Measurements from ENCODE around the gene GSTM1.
"Not testable (repeated sequence)": the region's sequence is repeated elsewhere in the genome, so short reads cannot be mapped to it uniquely, and the experiment has no call there.

The GSTM1 gene

GRCh38 chr1:109704173-109704572, 16.6 kb downstream of the GSTM1 start:
- no peak for DNase-seq

DNA sequence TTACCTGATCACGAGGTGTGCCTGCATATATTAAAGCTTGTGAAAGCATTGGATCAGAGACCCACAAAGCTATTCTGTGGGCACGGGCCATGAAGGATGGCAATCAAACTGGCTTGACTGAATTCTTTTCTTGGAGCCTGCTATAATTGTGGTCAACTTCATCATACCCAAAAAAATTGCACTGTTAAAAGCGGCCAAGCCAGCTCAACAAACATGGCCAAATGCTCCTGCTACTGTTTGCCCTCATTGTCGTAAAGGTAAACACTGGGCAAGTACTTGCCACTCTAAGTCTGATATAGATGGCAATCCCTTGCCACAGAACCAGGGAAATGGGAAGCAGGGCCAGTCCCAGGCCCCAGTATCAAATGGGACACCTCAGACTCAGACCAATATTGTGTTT, 17.8 kb downstream of the GSTM1 start:
- no peak for DNase-seq

DNA sequence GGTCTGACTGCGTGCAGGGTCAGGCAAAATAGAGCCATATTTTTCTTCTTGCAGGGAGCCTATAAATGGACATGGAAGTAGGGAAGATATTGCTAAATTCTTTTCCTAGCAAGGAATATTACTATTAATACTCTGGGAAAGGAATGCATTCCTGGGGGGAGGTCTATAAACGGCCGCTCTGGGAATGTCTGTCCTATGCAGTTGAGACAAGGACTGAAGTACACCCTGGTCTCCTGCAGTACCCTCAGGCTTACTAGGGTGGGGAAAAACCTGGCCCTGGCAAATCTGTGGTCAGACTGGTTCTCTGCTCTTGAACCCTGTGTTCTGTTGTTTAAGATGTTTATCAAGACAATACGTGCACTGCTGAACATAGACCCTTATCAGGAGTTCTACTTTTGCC, 21.3 kb downstream of the GSTM1 start:
- not testable (repeated sequence) for DNase-seq

GRCh38 chr1:109709822-109710221, 22.2 kb downstream of the GSTM1 start:
- not testable (repeated sequence) for DNase-seq

- DNase-seq, result not testable (repeated sequence)
Observed at GRCh38 chr1:109711593-109712320, 24.1 kb downstream of the GSTM1 start, which contains the start of gene GSTM5. Gene GSTM5 (plus strand): TSS chr1:109712251. CDS start chr1:109712313, 62 bp downstream.

- DNase-seq, result no peak
Observed at GRCh38 chr1:109712321-109712864, 24.8 kb downstream of the GSTM1 start.

DNA sequence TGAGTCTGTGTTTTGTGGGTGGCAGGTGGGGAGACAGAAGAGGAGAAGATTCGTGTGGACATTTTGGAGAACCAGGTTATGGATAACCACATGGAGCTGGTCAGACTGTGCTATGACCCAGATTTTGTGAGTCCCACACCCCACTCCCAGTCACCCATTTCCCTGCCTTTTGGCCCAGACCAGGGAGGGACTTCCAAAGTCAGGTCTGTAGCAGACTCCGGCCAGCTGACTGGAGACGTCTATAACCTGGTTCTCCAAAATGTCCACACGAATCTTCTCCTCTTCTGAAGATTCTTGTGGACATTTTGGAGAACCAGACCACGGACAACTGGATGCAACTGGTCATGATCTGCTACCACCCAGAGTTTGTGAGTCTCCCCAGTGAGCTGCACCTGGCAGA, 26.0 kb downstream of the GSTM1 start:
- no peak for DNase-seq

DNA sequence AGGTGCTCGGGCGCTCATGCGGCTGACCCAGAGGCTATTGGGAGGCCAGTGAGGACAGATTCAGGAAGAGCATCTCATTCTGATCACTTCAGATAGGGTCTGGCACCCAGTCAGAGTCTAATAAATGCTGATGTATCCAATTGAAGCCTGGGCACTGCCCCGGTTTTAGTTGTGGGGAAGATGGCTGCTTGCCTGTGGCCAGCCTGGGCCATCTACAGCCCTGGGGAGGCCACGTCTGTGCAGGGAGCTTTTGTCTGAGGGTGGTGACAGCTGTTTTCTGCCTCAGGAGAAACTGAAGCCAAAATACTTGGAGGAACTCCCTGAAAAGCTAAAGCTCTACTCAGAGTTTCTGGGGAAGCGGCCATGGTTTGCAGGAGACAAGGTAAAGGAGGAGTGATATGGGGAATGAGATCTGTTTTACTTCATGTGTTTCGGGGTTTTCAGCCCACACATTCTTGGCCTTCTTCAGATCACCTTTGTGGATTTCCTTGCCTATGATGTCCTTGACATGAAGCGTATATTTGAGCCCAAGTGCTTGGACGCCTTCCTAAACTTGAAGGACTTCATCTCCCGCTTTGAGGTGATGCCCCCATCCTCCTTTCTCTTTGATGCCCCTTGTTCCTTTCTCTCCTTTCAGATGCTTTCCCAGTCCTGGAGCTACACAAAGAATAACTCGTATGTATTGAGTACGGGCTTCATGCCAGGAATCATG, 27.2 kb downstream of the GSTM1 start:
- DNase-seq, result no peak

DNA sequence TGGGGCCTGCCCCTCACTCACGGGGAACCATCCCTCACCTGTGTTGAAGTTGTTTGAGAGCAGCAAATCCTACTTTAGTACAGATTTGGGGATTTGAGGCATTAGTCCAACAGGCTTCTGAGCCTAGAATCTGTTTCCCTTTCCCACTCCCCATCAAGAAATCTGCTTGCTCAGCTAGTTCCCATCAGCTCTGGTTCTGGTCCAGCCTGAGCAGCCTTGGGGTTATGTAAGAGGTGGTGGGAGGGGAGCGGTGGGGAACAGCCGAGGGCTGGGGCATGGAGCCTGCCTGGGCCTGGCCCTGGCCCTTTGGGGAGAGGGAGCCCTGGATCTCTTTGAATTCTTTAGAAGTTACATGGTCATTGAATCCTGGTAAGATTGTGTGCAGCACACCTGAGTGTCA, 28.5 kb downstream of the GSTM1 start:
- DNase-seq, result no peak

DNA sequence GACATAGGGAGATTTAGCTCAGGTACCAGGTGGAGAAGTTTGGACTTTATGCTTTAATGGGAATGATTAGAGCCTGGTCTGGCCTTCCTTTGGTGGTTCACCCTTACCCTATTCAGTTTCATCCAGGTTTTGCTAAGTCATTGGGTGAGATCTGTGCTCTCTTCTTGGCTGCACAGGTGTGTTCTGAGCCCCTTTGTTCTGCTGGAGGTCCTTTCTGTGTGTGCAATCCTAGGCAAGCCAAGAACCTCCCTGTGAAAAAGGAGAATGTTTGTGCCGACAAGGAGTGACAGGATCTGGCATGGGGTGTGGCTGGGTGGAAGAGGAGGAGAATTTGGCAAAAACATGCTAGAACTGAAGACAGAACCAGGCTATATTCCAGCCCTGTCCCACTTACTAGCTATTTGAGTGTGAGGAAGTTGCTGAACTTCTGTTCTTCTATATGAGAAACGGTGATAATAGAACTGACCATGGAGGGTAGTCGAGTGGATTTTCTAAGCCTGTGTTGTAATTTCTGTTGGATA, 29.0 kb downstream of the GSTM1 start:
- no peak for DNase-seq

- DNase-seq, result no peak
Observed at GRCh38 chr1:109717729-109718128, 30.1 kb downstream of the GSTM1 start.

DNA sequence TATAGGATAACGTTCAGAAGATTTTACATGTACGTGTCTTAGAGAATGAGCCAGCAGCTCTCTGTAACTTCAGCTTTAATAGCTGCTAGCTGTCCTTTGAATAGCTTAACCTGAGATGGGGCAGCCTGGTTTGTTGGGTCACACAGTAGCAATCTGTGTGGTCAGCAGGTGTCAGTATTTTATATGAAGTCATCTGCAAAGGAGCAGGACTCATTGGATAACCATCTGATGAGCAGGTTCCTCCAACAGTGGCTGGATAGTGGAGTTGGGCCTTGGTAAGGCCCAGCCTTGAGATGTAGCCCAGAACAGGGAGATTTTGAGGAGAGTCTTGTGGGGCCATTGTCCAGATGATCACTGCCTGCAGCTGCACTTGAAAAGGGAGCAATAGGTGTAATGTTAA, 30.9 kb downstream of the GSTM1 start:
- no peak for DNase-seq

DNA sequence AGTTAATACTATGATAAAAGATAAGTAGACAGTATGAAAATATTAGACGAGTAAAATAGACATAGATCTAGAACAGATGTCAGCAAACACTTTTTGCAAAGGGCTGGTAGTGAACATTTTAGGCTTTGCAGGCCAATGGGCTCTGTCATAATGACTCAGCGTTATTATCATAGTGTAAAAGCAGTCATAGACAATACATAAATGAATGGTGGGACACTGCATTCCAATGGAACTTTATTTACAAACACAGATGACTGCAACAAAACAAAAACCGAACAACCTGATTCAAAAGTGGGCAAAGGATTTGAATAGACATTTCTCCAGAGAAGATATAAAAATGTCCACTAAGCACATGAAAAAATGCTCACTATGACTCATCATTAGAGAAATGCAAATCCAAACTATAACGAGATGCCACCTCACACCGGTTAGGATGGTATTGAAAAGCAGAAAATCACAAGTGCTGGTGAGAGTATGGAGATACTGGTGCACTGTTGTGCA, 31.8 kb downstream of the GSTM1 start:
- no peak for DNase-seq

DNA sequence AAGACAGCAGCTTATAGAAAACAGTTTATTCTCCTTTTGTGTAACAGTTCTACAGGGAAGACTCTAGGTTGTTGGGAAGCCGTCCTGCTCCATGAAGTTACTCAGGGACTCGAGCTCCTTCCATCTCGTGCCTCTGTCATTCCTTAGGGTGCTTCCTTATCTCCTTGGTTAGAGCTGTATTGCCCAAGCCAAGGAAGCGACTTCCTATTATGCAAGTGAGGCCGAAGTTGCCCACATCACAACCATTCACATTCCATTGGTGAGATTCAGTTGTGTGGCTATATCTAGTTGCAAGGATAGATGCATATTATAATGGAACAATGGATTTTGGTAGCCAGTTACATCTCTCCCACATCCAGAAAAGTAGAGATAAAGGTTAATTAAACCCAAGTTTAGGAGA, 33.4 kb downstream of the GSTM1 start:
- DNase-seq, result no peak

- DNase-seq, result no peak
Observed at GRCh38 chr1:109721971-109722370, 34.4 kb downstream of the GSTM1 start.

- DNase-seq, result no peak
Observed at GRCh38 chr1:109722908-109723691, 35.5 kb downstream of the GSTM1 start.

DNA sequence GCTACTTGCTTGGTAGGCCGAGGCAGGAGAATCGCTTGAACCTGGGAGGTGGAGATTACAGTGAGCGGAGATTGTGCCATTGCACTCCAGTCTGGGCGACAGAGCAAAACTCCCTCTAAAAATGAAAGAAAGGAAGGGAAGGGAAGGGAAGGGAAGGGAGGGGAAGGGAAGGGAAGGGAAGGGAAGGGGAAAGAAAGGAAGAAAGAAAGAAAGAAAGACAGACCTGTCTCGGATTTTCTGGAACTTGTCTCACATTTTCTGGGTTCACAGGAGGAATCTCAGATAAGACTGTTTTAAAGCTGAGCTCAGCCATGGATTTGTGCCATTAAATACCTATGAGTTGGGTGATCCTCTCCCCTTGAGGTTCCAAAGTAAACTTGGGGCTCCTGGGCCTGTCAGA, 37.3 kb downstream of the GSTM1 start:
- no peak for DNase-seq

- no peak for DNase-seq
Observed at GRCh38 chr1:109725510-109725909, 37.9 kb downstream of the GSTM1 start.

GRCh38 chr1:109726007-109726406, 38.4 kb downstream of the GSTM1 start:
- DNase-seq, result no peak

DNA sequence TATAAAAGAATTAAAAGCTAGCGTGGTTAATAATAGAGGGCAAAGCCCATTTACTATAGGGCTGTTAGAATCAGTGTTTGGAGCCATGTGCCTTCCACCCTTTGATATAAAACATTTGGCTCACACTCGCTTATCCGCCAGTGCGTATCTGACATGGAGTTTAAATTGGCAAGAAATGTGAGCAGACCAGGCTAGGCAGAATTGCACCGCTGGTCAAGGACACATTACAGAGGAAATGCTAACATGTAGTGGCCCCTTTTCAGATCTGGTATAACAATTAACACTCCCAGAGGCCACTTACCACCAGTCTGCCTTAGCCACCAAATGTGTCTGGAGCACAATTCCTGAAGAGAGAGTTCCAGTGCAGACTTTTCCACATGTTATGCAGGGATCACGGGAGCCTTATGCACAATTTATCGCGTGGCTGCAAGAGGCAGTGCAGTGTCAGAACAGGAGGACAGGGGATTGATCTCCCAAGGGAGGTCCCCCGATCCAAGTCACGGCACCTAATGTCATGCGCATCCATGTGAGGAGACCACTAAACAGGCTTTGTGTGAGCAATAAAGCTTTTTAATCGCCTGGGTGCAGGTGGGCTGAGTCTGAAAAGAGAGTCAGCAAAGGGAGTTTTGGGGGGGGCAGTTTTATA, 39.2 kb downstream of the GSTM1 start:
- DNase-seq, result no peak

GRCh38 chr1:109728870-109729269, 41.3 kb downstream of the GSTM1 start:
- no peak for DNase-seq

- DNase-seq, result no peak
Observed at GRCh38 chr1:109730666-109731065, 43.0 kb downstream of the GSTM1 start.

Data from effector CD8-positive, alpha-beta T cell (primary cell).